ENCODE measurements around the gene CCDC88B. TPM values are rescaled to one million over a fixed set of nuclear protein-coding genes. Genes with fewer than 3 reads are reported as not detected.

The CCDC88B gene
- total RNA-seq, 1 experiment from 2014 or later = 11.2 TPM

- H4K91ac ChIP-seq (ENCODE audit: insufficient read length, low read depth, low read length) = no peak overlapping the region
- Mint-ChIP-seq H3K36me3 (ENCODE audit: insufficient read depth in 1 of 3, low read depth in 3 of 3) (no peaks in the 10 kb centered on the region), H3K27me3 (ENCODE audit: low read depth) (peaks cover 2% of the 10 kb centered on the region), H3K4me3 (no peak overlapping the region), H3K27ac (no peak overlapping the region), H3K9me3 (no peaks in the 10 kb centered on the region), H3K4me1 (peaks cover 4 to 5% of the 10 kb centered on the region in 2 experiments)
- H2BK120ac ChIP-seq (ENCODE audit: low read depth, low read length, poor library complexity, severe bottlenecking) = no peak overlapping the region
- no peak overlapping the region for H3K56ac ChIP-seq (ENCODE audit: insufficient read length, low read depth, low read length)
- H2AK5ac ChIP-seq (ENCODE audit: insufficient read length, low read length) = no peak overlapping the region
- no CpG with 5 or more reads among the region's 14 CpGs for WGBS (ENCODE audit: extremely low coverage, insufficient read length, low lambda C conversion rate)
- no peak overlapping the region for H2AFZ ChIP-seq (ENCODE audit: low read length)
- H3K4me2 ChIP-seq (ENCODE audit: insufficient read depth, insufficient read length, low read length) = no peak overlapping the region
- H3K23ac ChIP-seq (ENCODE audit: insufficient read length, low read depth, low read length) = no peak overlapping the region
- H3K9me3 ChIP-seq (ENCODE audit: control insufficient read depth, low read depth, low read length) = no peaks in the 10 kb centered on the region
- no peak overlapping the region for H2BK5ac ChIP-seq (ENCODE audit: insufficient read length, low read length)
- no peak for TF ChIP-seq CTCF (conservative IDR thresholded peaks at IDR 0.05)
- no peaks in the 10 kb centered on the region; the same call in 1 of the 2 replicates for H3K4me1 ChIP-seq (ENCODE audit: insufficient read depth, low read length)
- H3K27me3 ChIP-seq (ENCODE audit: insufficient read depth, low read length) = no peaks in the 10 kb centered on the region
- no peaks in the 10 kb centered on the region for H3K23me2 ChIP-seq (ENCODE audit: insufficient read length, low read depth, low read length, poor library complexity, severe bottlenecking)
- H3K14ac ChIP-seq (ENCODE audit: insufficient read depth, low read length) = no peak overlapping the region; the same call in 1 of the 2 replicates
- H3K4ac ChIP-seq (ENCODE audit: low read depth, low read length) = no peak overlapping the region
- no peak overlapping the region for H3T11ph ChIP-seq (ENCODE audit: low read length)
- H4K8ac ChIP-seq (replicated peaks; ENCODE audit: insufficient read length, low read depth, low read length) = no peak overlapping the region
- no peak overlapping the region for H4K5ac ChIP-seq (ENCODE audit: insufficient read length, low read depth, low read length)
- H3K79me2 ChIP-seq (ENCODE audit: insufficient read depth, low read length) = no peaks in the 10 kb centered on the region
- no peak overlapping the region for H3K18ac ChIP-seq (ENCODE audit: insufficient read length, low read depth, low read length)
- H3K79me1 ChIP-seq (ENCODE audit: insufficient read depth, low read depth, low read length, poor library complexity, severe bottlenecking) = no peaks in the 10 kb centered on the region
- no peak overlapping the region for H2BK12ac ChIP-seq (ENCODE audit: insufficient read length, low read depth, low read length)
- no peak for DNase-seq
- H2BK20ac ChIP-seq (ENCODE audit: low read depth, low read length, poor library complexity, severe bottlenecking) = no peak overlapping the region
- H4K20me1 ChIP-seq (ENCODE audit: control insufficient read depth, insufficient read depth, insufficient read length) = no peaks in the 10 kb centered on the region
- H3K9ac ChIP-seq (ENCODE audit: extremely low read depth, insufficient read length, low read length) = no peak overlapping the region
- no peak overlapping the region for H2BK15ac ChIP-seq (ENCODE audit: low read depth, low read length)
- no peak overlapping the region for H3K27ac ChIP-seq (ENCODE audit: insufficient read length, low read depth, low read length)
Observed at GRCh38 chr11:64378335-64378880, 38.4 kb downstream of the CCDC88B start.

Measured in H9 (cell line).